Brain microvascular endothelial cell (primary cell): Measurements from ENCODE around the gene FOXN1.
A peak's percentile ranks its signal among the peaks of the same experiment; 100 is the strongest.

Experiments used
- DNase-seq: peaks from one replicate; pipeline ENCODE4 v3.0.0-alpha.2; 2020
- H3K27ac ChIP-seq: fragments of 250-450 bp; sonication (Bioruptor Pico); 2 replicates; pipeline ENCODE4 v1.5.1; 2020; ENCODE audit warnings: mild to moderate bottlenecking, moderate library complexity
- H3K27me3 ChIP-seq: fragments of 250-450 bp; sonication (Bioruptor Pico); replicated peaks from 2 replicates; pipeline ENCODE4 v1.5.1; 2020; ENCODE audit warnings: mild to moderate bottlenecking
- H3K36me3 ChIP-seq: fragments of 250-450 bp; sonication (Bioruptor Pico); replicated peaks from 2 replicates; pipeline ENCODE4 v1.5.1; 2020; ENCODE audit warnings: mild to moderate bottlenecking
- H3K4me3 ChIP-seq: 2 replicates; pipeline ENCODE4 v1.5.1; 2011; ENCODE audit warnings: low read depth, mild to moderate bottlenecking, control low read depth, low read length, moderate library complexity
- CTCF ChIP-seq: IDR thresholded peaks from 2 replicates; pipeline ENCODE4 v1.5.1; 2011; ENCODE audit warnings: low read depth, mild to moderate bottlenecking, moderate library complexity, low read length, control low read depth, inconsistent platforms; ENCODE audit errors: missing control alignments
- in situ Hi-C: cut with HindIII; loops from 2 replicates; pipeline ENCODE4 v1.10.0; 2017; ENCODE audit warnings: low sequenced_read_pairs, low pct_ligation_motif_present

Gene FOXN1

GRCh38 chr17:28563475-28563874 is 57.3 kb downstream of the FOXN1 start:
- peak; percentile 36 for DNase-seq
- H3K27ac ChIP-seq: no peak overlapping the region
- no peaks in the 10 kb centered on the region for H3K27me3 ChIP-seq
- in situ Hi-C loops: no loop called here
- H3K4me3 ChIP-seq: no peak overlapping the region
- peaks cover 19% of the 10 kb centered on the region for H3K36me3 ChIP-seq
- TF ChIP-seq CTCF: no peak

- no peak for TF ChIP-seq CTCF
- in situ Hi-C loops: no loop called here
Measured at GRCh38 chr17:28567604-28568003, 61.5 kb downstream of the FOXN1 start.

GRCh38 chr17:28569446-28569845 is 63.3 kb downstream of the FOXN1 start:
- no peak for TF ChIP-seq CTCF
- no peak overlapping the region for H3K27ac ChIP-seq
- DNase-seq: no peak
- H3K4me3 ChIP-seq: no peak overlapping the region
- H3K36me3 ChIP-seq: peaks cover 1% of the 10 kb centered on the region
- in situ Hi-C loops: no loop called here
- H3K27me3 ChIP-seq: no peaks in the 10 kb centered on the region

More at GRCh38 chr17:28567604-28568003, 61.5 kb downstream of the FOXN1 start:
- peaks cover 9% of the 10 kb centered on the region for H3K36me3 ChIP-seq
- H3K27me3 ChIP-seq: no peaks in the 10 kb centered on the region
- H3K27ac ChIP-seq: no peak overlapping the region
- DNase-seq: no peak
- H3K4me3 ChIP-seq: no peak overlapping the region

- no peaks in the 10 kb centered on the region for H3K27me3 ChIP-seq
- no peak for DNase-seq
- no peak for TF ChIP-seq CTCF
- H3K27ac ChIP-seq: no peak overlapping the region
- H3K4me3 ChIP-seq: peak overlapping the region; percentile 96
- in situ Hi-C loops: no loop called here
- H3K36me3 ChIP-seq: peaks cover 2% of the 10 kb centered on the region
Measured at GRCh38 chr17:28570716-28571360, 64.7 kb downstream of the FOXN1 start.

GRCh38 chr17:28571361-28572122 is 65.4 kb downstream of the FOXN1 start, which contains the start of gene PIGS:
TSS of gene PIGS (minus strand) at chr17:28571524. CDS start at chr17:28571496, 28 bp downstream.
- TF ChIP-seq CTCF: no peak
- DNase-seq: peak; percentile 88
- peaks cover 2% of the 10 kb centered on the region for H3K36me3 ChIP-seq
- in situ Hi-C loops: no loop called here
- no peaks in the 10 kb centered on the region for H3K27me3 ChIP-seq
- H3K4me3 ChIP-seq: peak within 1 kb of the TSS; percentile 96
- H3K27ac ChIP-seq: no peak within 1 kb of the TSS
